Body of pancreas (tissue), 4 donors: ENCODE results near the gene PACS1.

Experiments used
- POLR2A ChIP-seq, 3 donors: fragments of 450-650 bp; IDR thresholded peaks; one replicate each; pipeline ENCODE4 v1.6.1; 2016; ENCODE audit warnings: antibody characterized with exemption in 3 of 3, mild to moderate bottlenecking in 2 of 3
- TF ChIP-seq, protein P1 (sequence below), 7 experiments: fragments of 450-650 bp in 4 of 7; fragments of 200-600 bp in 3 of 7; sonication (generic) in 3 of 7; IDR thresholded peaks; one replicate each; pipeline ENCODE4 v1.5.1; 2016 to 2019; ENCODE audit warnings: antibody characterized with exemption in 7 of 7

- TF ChIP-seq, protein P1, sequence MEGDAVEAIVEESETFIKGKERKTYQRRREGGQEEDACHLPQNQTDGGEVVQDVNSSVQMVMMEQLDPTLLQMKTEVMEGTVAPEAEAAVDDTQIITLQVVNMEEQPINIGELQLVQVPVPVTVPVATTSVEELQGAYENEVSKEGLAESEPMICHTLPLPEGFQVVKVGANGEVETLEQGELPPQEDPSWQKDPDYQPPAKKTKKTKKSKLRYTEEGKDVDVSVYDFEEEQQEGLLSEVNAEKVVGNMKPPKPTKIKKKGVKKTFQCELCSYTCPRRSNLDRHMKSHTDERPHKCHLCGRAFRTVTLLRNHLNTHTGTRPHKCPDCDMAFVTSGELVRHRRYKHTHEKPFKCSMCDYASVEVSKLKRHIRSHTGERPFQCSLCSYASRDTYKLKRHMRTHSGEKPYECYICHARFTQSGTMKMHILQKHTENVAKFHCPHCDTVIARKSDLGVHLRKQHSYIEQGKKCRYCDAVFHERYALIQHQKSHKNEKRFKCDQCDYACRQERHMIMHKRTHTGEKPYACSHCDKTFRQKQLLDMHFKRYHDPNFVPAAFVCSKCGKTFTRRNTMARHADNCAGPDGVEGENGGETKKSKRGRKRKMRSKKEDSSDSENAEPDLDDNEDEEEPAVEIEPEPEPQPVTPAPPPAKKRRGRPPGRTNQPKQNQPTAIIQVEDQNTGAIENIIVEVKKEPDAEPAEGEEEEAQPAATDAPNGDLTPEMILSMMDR (IDR thresholded peaks at IDR 0.05) = no peak
- TF ChIP-seq POLR2A (IDR thresholded peaks at IDR 0.05) = no peak
Measured at GRCh38 chr11:66159324-66159984, 89.4 kb downstream of the PACS1 start.
